K562 (cell line): ENCODE measurements around the gene RNF223. TPM values are rescaled to one million over a fixed set of nuclear protein-coding genes. Genes with fewer than 3 reads are reported as not detected.
A peak's percentile ranks its signal among the peaks of the same experiment; 100 is the strongest.

Source experiments
- ASH1L ChIP-seq: fragments of 450-650 bp; IDR thresholded peaks from 2 replicates; pipeline ENCODE4 v1.6.1; 2018; ENCODE audit warnings: borderline replicate concordance, mild to moderate bottlenecking, low read depth; ENCODE audit not compliant: partially characterized antibody
- CXXC5 ChIP-seq: fragments of 250-450 bp; sonication (Bioruptor Pico); IDR thresholded peaks from 2 replicates; pipeline ENCODE4 v1.8.0; 2022; ENCODE audit warnings: inconsistent platforms, mild to moderate bottlenecking, moderate library complexity
- FIP1L1 ChIP-seq: fragments of 200-400 bp; formaldehyde crosslinking; IDR thresholded peaks from 2 replicates; pipeline ENCODE4 v1.6.1; 2018; ENCODE audit warnings: mild to moderate bottlenecking, low read depth, low read length; ENCODE audit not compliant: poor library complexity, severe bottlenecking
- GABPA ChIP-seq: fragments of 200-800 bp; sonication (Bioruptor generic); conservative IDR thresholded peaks from 2 replicates; pipeline ENCODE4 v1.6.1; 2016; ENCODE audit warnings: low read depth, missing genetic modification characterization, missing compliant biosample characterization
- GATA2 ChIP-seq: sonication (generic); formaldehyde crosslinking; IDR thresholded peaks from 2 replicates; pipeline ENCODE4 v1.4.0; 2020; ENCODE audit warnings: mild to moderate bottlenecking, missing genetic modification reagents
- IRF2 ChIP-seq: sonication (generic); formaldehyde crosslinking; IDR thresholded peaks from 2 replicates; pipeline ENCODE4 v1.8.1; 2022; ENCODE audit warnings: mild to moderate bottlenecking, missing genetic modification reagents
- KAT2B ChIP-seq: IDR thresholded peaks from one replicate; pipeline ENCODE4 v1.6.1; 2012; ENCODE audit warnings: low read depth, mild to moderate bottlenecking, control low read depth, inconsistent platforms, low read length, moderate library complexity
- POLR2G ChIP-seq: fragments of 200-400 bp; formaldehyde crosslinking; IDR thresholded peaks from 2 replicates; pipeline ENCODE4 v1.6.1; 2017; ENCODE audit warnings: low read depth, mild to moderate bottlenecking, antibody characterized with exemption, low read length, moderate library complexity
- PTBP1 ChIP-seq: fragments of 200-400 bp; formaldehyde crosslinking; IDR thresholded peaks from 2 replicates; pipeline ENCODE4 v1.6.1; 2017; ENCODE audit warnings: low read depth, low read length
- PURB ChIP-seq: sonication (generic); formaldehyde crosslinking; IDR thresholded peaks from 2 replicates; pipeline ENCODE4 v1.9.0; 2021; ENCODE audit warnings: low read depth, mild to moderate bottlenecking, missing genetic modification reagents
- SAP30 ChIP-seq: fragments of 200-600 bp; sonication (generic); IDR thresholded peaks from 2 replicates; pipeline ENCODE4 v1.6.1; 2012; ENCODE audit warnings: borderline replicate concordance, low read depth, mild to moderate bottlenecking, moderate library complexity, low read length, control low read depth, inconsistent platforms; ENCODE audit not compliant: insufficient read depth, poor library complexity, severe bottlenecking
- SETDB1 ChIP-seq: IDR thresholded peaks from one replicate; pipeline ENCODE4 v1.6.1; 2012; ENCODE audit warnings: low read length, control low read depth, inconsistent platforms
- SMARCA5 ChIP-seq: fragments of 450-650 bp; IDR thresholded peaks from 2 replicates; pipeline ENCODE4 v1.6.1; 2016
- TBP ChIP-seq: optimal IDR thresholded peaks from 2 replicates; pipeline ENCODE3; 2011; ENCODE audit warnings: low read depth, low read length, improper control_type of control experiment
- ZNF12 ChIP-seq: sonication (generic); formaldehyde crosslinking; IDR thresholded peaks from 2 replicates; pipeline ENCODE4 v1.4.0; 2020; ENCODE audit warnings: mild to moderate bottlenecking, missing genetic modification reagents
- ZNF79 ChIP-seq: fragments of 250-450 bp; sonication (Bioruptor Pico); IDR thresholded peaks from 2 replicates; pipeline ENCODE4 v1.4.0; 2020; ENCODE audit warnings: low read depth, mild to moderate bottlenecking, moderate library complexity
- ZSCAN32 ChIP-seq: fragments of 450-650 bp; formaldehyde crosslinking; IDR thresholded peaks from 2 replicates; pipeline ENCODE4 v1.4.0; 2020; ENCODE audit warnings: mild to moderate bottlenecking, moderate library complexity
- polyA plus RNA-seq, 8 experiments: library from polyadenylated mRNA; depleted of rRNA in 4 of 8; stranded (reverse) in 5 of 8; unstranded in 3 of 8; fragments of >200 nt; fragmentation: Nextera tagmentation in 2 of 8; fragmentation: Illumina TruSeq in 1 of 8; extraction: Ambion mirVana in 2 of 8; extraction: Trizol in 1 of 8; gene quantifications; 2 replicates each; pipeline versions ENCODE4 v1.2.1 to v1.2.3, GENCODE V29; 2011 to 2014; ENCODE audit warnings: inconsistent platforms in 1 of 8, missing spikeins in 1 of 8
- total RNA-seq, 7 experiments: library from RNA; depleted of rRNA in 6 of 7; stranded (reverse); fragments of >200 nt in 6 of 7; fragmentation: Illumina TruSeq in 2 of 7; extraction: Trizol in 2 of 7; gene quantifications; 2 replicates each; pipeline versions ENCODE4 v1.2.1 to v1.2.3, GENCODE V29; 2011 to 2021; ENCODE audit warnings: low replicate concordance in 1 of 7
- TF ChIP-seq, protein P1 (sequence below), 2 experiments: IDR thresholded peaks; 2 replicates each; pipeline ENCODE4 v1.6.1; 2011; ENCODE audit warnings: borderline replicate concordance in 1 of 2, control low read depth in 1 of 2, low read depth in 1 of 2, low read length in 1 of 2, mild to moderate bottlenecking in 1 of 2, mixed read lengths in 1 of 2, moderate library complexity in 1 of 2; ENCODE audit not compliant: insufficient read depth in 1 of 2, insufficient read length in 1 of 2, poor library complexity in 1 of 2, severe bottlenecking in 1 of 2; ENCODE audit errors: extremely low read depth in 1 of 2
- TF ChIP-seq, protein P2 (sequence below): fragments of 450-650 bp; formaldehyde crosslinking; IDR thresholded peaks from 2 replicates; pipeline ENCODE4 v1.4.0; 2020; ENCODE audit warnings: mild to moderate bottlenecking, mixed read lengths
- TF ChIP-seq, protein P3 (sequence below): fragments of 450-650 bp; conservative IDR thresholded peaks from 2 replicates; pipeline ENCODE4 v1.6.1; 2016; ENCODE audit warnings: missing genetic modification characterization, low read depth, mild to moderate bottlenecking, control low read depth, missing compliant biosample characterization
- TF ChIP-seq, protein P4 (sequence below): conservative IDR thresholded peaks from 2 replicates; pipeline ENCODE4 v1.6.1; 2011; ENCODE audit warnings: low read depth, mild to moderate bottlenecking, low read length; ENCODE audit not compliant: control insufficient read depth

Gene RNF223
- total and polyA plus RNA-seq, 9 of the 15 experiments (the other 6 are each of a cell fraction or from before 2014, with no cell fraction given) = 0.04 to 0.32 TPM; not detected in 7

DNA sequence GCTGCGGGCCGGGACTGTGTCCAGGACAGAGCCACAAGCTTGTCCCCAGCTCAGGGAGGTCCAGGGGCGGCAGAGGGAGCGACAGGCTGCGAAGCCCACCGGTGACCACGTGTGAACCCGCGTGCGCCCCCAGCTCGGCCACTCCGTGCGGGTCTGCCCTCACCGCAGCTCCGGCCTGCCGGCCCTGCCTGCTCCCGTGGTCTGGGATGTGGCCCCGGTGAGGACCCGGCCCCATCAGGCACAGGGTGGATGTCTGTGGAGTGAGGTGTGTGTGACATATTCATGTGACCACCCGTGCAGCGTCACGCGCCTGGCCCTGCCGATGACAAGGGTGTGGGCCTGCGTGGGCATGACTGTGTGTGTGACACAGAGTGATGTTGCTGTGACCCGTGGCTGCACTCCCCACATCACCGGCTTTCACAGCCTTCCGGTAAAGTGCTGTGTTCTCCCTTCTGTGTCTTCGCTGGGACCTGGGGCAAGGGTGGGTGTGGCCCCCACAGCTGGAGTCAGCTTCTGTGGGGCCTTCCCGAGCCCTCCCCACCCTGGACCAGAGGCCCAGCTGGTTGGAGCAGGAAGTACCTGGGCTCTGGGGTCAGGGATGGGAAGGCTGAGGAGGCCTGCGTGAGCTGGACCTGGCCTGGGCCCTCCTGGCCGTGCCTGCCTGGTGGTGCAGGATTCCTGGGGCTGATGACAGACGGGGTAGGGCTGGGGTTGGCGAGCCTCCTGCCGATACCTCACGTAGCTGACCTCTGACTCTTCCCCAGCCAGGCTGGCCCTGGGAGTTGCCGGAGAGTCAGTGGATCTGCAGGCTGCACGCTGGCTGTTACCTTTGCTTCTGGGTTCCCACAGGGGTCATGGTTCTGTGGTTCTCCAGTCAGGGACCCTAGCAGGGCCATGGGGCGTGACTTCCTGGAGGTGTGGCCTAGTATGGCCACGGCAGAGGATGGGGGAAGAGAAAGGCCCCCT is 4.1 kb downstream of the RNF223 start (continued):
- TF ChIP-seq PURB (CRISPR knock-in tag) (no peak), GATA2 (no peak), FIP1L1 (no peak), ZNF79 (CRISPR knock-in tag) (no peak), POLR2G (peak; percentile 12; the same call in 1 of the 2 replicates), KAT2B (no peak), CXXC5 (CRISPR knock-in tag) (peak; percentile 43), PTBP1 (no peak), SMARCA5 (no peak), ZSCAN32 (CRISPR knock-in tag) (no peak), ASH1L (no peak), ZNF12 (no peak), TBP (no peak), SAP30 (peak; percentile 56), IRF2 (CRISPR knock-in tag) (no peak), SETDB1 (no peak), GABPA (tag) (no peak)
- TF ChIP-seq, protein P1, sequence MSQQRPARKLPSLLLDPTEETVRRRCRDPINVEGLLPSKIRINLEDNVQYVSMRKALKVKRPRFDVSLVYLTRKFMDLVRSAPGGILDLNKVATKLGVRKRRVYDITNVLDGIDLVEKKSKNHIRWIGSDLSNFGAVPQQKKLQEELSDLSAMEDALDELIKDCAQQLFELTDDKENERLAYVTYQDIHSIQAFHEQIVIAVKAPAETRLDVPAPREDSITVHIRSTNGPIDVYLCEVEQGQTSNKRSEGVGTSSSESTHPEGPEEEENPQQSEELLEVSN (IDR thresholded peaks at IDR 0.05; ENCODE audit: borderline replicate concordance in 1 of 2, extremely low read depth in 1 of 2, insufficient read depth in 1 of 2, insufficient read length in 1 of 2, low read depth in 1 of 2, low read length in 1 of 2, poor library complexity in 1 of 2, severe bottlenecking in 1 of 2) = peak; percentile 16 to 40
- TF ChIP-seq, protein P2, sequence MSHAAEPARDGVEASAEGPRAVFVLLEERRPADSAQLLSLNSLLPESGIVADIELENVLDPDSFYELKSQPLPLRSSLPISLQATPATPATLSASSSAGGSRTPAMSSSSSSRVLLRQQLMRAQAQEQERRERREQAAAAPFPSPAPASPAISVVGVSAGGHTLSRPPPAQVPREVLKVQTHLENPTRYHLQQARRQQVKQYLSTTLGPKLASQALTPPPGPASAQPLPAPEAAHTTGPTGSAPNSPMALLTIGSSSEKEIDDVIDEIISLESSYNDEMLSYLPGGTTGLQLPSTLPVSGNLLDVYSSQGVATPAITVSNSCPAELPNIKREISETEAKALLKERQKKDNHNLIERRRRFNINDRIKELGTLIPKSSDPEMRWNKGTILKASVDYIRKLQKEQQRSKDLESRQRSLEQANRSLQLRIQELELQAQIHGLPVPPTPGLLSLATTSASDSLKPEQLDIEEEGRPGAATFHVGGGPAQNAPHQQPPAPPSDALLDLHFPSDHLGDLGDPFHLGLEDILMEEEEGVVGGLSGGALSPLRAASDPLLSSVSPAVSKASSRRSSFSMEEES (CRISPR knock-in tag) = no peak
- TF ChIP-seq, protein P3, sequence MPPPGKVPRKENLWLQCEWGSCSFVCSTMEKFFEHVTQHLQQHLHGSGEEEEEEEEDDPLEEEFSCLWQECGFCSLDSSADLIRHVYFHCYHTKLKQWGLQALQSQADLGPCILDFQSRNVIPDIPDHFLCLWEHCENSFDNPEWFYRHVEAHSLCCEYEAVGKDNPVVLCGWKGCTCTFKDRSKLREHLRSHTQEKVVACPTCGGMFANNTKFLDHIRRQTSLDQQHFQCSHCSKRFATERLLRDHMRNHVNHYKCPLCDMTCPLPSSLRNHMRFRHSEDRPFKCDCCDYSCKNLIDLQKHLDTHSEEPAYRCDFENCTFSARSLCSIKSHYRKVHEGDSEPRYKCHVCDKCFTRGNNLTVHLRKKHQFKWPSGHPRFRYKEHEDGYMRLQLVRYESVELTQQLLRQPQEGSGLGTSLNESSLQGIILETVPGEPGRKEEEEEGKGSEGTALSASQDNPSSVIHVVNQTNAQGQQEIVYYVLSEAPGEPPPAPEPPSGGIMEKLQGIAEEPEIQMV (tag) = no peak
- TF ChIP-seq, protein P4, sequence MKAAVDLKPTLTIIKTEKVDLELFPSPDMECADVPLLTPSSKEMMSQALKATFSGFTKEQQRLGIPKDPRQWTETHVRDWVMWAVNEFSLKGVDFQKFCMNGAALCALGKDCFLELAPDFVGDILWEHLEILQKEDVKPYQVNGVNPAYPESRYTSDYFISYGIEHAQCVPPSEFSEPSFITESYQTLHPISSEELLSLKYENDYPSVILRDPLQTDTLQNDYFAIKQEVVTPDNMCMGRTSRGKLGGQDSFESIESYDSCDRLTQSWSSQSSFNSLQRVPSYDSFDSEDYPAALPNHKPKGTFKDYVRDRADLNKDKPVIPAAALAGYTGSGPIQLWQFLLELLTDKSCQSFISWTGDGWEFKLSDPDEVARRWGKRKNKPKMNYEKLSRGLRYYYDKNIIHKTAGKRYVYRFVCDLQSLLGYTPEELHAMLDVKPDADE = no peak
